ENCODE data around the gene FXYD5. TPM values are rescaled to one million over a fixed set of nuclear protein-coding genes. Genes with fewer than 3 reads are reported as not detected.

Gene FXYD5
- total and polyA plus RNA-seq, 4 donors, result 2.2 to 22.0 (median 7.3) TPM

- H3K27ac ChIP-seq (ENCODE audit: low read depth in 1 of 2, low read length in 2 of 2), result no peak overlapping the region
- no peak overlapping the region for H3K9ac ChIP-seq (ENCODE audit: low read depth in 1 of 2, low read length in 2 of 2)
- TF ChIP-seq NR2F2 (IDR thresholded peaks at IDR 0.05), result no peak
- TF ChIP-seq, protein P1, sequence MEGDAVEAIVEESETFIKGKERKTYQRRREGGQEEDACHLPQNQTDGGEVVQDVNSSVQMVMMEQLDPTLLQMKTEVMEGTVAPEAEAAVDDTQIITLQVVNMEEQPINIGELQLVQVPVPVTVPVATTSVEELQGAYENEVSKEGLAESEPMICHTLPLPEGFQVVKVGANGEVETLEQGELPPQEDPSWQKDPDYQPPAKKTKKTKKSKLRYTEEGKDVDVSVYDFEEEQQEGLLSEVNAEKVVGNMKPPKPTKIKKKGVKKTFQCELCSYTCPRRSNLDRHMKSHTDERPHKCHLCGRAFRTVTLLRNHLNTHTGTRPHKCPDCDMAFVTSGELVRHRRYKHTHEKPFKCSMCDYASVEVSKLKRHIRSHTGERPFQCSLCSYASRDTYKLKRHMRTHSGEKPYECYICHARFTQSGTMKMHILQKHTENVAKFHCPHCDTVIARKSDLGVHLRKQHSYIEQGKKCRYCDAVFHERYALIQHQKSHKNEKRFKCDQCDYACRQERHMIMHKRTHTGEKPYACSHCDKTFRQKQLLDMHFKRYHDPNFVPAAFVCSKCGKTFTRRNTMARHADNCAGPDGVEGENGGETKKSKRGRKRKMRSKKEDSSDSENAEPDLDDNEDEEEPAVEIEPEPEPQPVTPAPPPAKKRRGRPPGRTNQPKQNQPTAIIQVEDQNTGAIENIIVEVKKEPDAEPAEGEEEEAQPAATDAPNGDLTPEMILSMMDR (IDR thresholded peaks at IDR 0.05; ENCODE audit: low read depth, low read length, missing input control), result no peak
- TF ChIP-seq TAF1 (conservative IDR thresholded peaks at IDR 0.05), result no peak
- TF ChIP-seq, protein P2, sequence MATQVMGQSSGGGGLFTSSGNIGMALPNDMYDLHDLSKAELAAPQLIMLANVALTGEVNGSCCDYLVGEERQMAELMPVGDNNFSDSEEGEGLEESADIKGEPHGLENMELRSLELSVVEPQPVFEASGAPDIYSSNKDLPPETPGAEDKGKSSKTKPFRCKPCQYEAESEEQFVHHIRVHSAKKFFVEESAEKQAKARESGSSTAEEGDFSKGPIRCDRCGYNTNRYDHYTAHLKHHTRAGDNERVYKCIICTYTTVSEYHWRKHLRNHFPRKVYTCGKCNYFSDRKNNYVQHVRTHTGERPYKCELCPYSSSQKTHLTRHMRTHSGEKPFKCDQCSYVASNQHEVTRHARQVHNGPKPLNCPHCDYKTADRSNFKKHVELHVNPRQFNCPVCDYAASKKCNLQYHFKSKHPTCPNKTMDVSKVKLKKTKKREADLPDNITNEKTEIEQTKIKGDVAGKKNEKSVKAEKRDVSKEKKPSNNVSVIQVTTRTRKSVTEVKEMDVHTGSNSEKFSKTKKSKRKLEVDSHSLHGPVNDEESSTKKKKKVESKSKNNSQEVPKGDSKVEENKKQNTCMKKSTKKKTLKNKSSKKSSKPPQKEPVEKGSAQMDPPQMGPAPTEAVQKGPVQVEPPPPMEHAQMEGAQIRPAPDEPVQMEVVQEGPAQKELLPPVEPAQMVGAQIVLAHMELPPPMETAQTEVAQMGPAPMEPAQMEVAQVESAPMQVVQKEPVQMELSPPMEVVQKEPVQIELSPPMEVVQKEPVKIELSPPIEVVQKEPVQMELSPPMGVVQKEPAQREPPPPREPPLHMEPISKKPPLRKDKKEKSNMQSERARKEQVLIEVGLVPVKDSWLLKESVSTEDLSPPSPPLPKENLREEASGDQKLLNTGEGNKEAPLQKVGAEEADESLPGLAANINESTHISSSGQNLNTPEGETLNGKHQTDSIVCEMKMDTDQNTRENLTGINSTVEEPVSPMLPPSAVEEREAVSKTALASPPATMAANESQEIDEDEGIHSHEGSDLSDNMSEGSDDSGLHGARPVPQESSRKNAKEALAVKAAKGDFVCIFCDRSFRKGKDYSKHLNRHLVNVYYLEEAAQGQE (IDR thresholded peaks at IDR 0.05), result no peak
- TF ChIP-seq JUND (IDR thresholded peaks at IDR 0.05), result no peak
- DNase-seq (ENCODE audit: low spot score), result no peak
- no peaks in the 10 kb centered on the region for H3K27me3 ChIP-seq (ENCODE audit: control insufficient read depth in 4 of 4, insufficient read depth in 4 of 4, low read length in 3 of 4)
- H3K4me1 ChIP-seq (ENCODE audit: control insufficient read depth in 4 of 4, insufficient read depth in 4 of 4, low read length in 3 of 4), result peaks cover 0 to 3% (median 0%) of the 10 kb centered on the region in 4 donors
- H3K4me3 ChIP-seq (ENCODE audit: low read depth in 1 of 3, low read length in 3 of 3), result no peak overlapping the region
- H3K9me3 ChIP-seq (ENCODE audit: control insufficient read depth in 4 of 4, low read length in 3 of 4), result no peaks in the 10 kb centered on the region
- no peaks in the 10 kb centered on the region for H3K36me3 ChIP-seq (ENCODE audit: control insufficient read depth in 4 of 4, insufficient read depth in 3 of 4, low read depth in 1 of 4, low read length in 3 of 4)
Observed at GRCh38 chr19:35217649-35217990, 63.1 kb downstream of the FXYD5 start.

DNA sequence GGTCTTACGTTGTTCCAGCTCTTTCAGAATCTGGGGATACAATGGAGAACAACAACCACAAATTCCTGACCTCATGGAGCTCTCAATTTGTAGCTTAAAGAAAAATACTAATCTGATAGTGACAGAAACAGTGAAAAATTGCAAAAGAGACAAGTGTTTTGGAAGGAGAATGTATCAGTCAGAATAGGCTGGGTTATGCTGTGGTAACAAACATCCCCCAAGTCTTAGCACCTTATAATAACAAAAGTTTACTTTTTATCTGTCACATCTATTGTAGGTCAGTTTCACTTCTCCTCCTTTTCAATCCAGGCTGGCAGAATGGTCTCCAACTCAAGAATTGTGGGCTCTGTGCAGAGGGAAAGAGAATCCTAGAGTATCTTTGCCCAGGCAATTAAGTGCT, 64.5 kb downstream of the FXYD5 start:
- Histone ChIP-seq H3K27me3 (ENCODE audit: control insufficient read depth in 4 of 4, insufficient read depth in 4 of 4, low read length in 3 of 4) (no peaks in the 10 kb centered on the region), H3K27ac (ENCODE audit: low read depth in 1 of 2, low read length in 2 of 2) (no peak overlapping the region), H3K4me3 (ENCODE audit: low read depth in 1 of 3, low read length in 3 of 3) (no peak overlapping the region), H3K9ac (ENCODE audit: low read depth in 1 of 2, low read length in 2 of 2) (no peak overlapping the region), H3K36me3 (ENCODE audit: control insufficient read depth in 4 of 4, insufficient read depth in 3 of 4, low read depth in 1 of 4, low read length in 3 of 4) (no peaks in the 10 kb centered on the region), H3K4me1 (ENCODE audit: control insufficient read depth in 4 of 4, insufficient read depth in 4 of 4, low read length in 3 of 4) (no peaks in the 10 kb centered on the region), H3K9me3 (ENCODE audit: control insufficient read depth in 4 of 4, low read length in 3 of 4) (no peaks in the 10 kb centered on the region)
- DNase-seq (ENCODE audit: low spot score), result no peak
- no peak for TF ChIP-seq HNF4G (IDR thresholded peaks at IDR 0.05)
- no peak for TF ChIP-seq HNF4A (conservative IDR thresholded peaks at IDR 0.05)
- TF ChIP-seq, protein P3, sequence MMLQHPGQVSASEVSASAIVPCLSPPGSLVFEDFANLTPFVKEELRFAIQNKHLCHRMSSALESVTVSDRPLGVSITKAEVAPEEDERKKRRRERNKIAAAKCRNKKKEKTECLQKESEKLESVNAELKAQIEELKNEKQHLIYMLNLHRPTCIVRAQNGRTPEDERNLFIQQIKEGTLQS (IDR thresholded peaks at IDR 0.05), result no peak
- no peak for TF ChIP-seq EGR1 (IDR thresholded peaks at IDR 0.05; ENCODE audit: low read depth in 2 of 2)
- TF ChIP-seq JUND (IDR thresholded peaks at IDR 0.05), result no peak
- TF ChIP-seq, protein P2 (IDR thresholded peaks at IDR 0.05), result no peak
- TF ChIP-seq ZBTB33 (IDR thresholded peaks at IDR 0.05), result no peak
- no peak for TF ChIP-seq RXRA (IDR thresholded peaks at IDR 0.05)
- TF ChIP-seq RAD21 (IDR thresholded peaks at IDR 0.05), result no peak
- TF ChIP-seq FOXA1 (IDR thresholded peaks at IDR 0.05), result no peak
- no peak for TF ChIP-seq GABPA (IDR thresholded peaks at IDR 0.05 in 1 of 2, conservative IDR thresholded peaks at IDR 0.05 in 1 of 2)
- TF ChIP-seq FOXA2 (IDR thresholded peaks at IDR 0.05), result no peak
- no peak for TF ChIP-seq YY1 (IDR thresholded peaks at IDR 0.05)
- no peak for TF ChIP-seq MAX (IDR thresholded peaks at IDR 0.05)
- no peak for TF ChIP-seq SP1 (IDR thresholded peaks at IDR 0.05)
- TF ChIP-seq, protein P1 (IDR thresholded peaks at IDR 0.05; ENCODE audit: low read depth, low read length, missing input control), result no peak
- no peak for TF ChIP-seq NR2F2 (IDR thresholded peaks at IDR 0.05)
- 88% methylated on average over 1 of the region's 1 CpG for WGBS

Measured in liver (tissue), 9 donors.